Colon (tissue), 2 donors: ENCODE measurements around the gene ARF4.

Source experiments
- FAIRE-seq: peaks from 2 replicates; lab custom pipeline; 2012; peaks lifted over from hg19 to GRCh38; lab: Jason Lieb, UNC
- donor health status: control.
- donor health status: control.

Gene ARF4

GRCh38 chr3:57577801-57578200 is 19.3 kb downstream of the ARF4 start:
- FAIRE-seq = no peak

GRCh38 chr3:57575966-57576626 is 21.0 kb downstream of the ARF4 start:
- no peak for FAIRE-seq

GRCh38 chr3:57572096-57572495 is 25.0 kb downstream of the ARF4 start:
- FAIRE-seq = no peak

- no peak for FAIRE-seq
Measured at GRCh38 chr3:57570878-57571277, 26.3 kb downstream of the ARF4 start.

- FAIRE-seq = no peak
Measured at GRCh38 chr3:57569859-57570450, 27.2 kb downstream of the ARF4 start.

DNA sequence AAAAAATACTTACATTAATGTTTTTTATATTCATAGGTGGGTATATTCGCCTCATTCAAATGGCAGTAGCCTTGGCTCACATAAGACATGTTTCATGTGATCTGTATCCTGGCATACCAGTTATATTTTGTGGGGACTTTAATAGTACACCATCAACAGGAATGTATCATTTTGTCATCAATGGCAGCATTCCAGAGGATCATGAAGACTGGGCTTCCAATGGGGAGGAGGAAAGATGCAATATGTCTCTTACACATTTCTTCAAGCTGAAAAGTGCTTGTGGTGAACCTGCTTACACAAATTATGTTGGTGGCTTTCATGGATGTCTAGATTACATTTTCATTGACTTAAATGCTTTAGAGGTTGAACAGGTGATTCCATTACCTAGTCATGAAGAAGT is 37.6 kb downstream of the ARF4 start:
- FAIRE-seq = no peak

- no peak for FAIRE-seq
Measured at GRCh38 chr3:57557085-57557537, 40.0 kb downstream of the ARF4 start.

DNA sequence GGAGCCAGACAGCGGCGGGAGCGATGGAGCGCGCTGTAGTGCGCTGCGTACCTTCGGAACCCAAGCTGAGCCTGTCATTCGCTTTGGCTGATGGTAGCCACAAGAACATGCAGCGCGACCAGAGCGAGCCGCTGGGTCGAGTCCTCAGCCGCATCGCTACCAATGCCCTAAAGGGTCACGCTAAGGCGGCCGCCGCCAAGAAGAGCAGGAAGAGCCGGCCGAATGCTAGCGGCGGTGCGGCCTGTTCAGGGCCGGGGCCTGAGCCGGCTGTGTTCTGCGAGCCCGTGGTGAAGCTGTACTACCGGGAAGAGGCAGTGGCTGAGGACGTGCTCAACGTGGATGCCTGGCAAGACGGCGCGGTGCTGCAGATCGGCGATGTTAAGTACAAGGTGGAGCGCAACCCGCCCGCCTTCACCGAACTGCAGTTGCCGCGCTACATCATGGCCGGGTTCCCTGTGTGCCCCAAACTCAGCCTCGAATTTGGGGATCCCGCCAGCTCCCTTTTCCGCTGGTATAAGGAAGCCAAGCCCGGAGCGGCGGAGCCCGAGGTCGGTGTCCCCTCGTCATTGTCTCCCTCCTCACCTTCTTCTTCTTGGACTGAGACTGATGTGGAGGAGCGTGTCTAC is 40.6 kb downstream of the ARF4 start:
- FAIRE-seq = no peak

- no peak for FAIRE-seq
Measured at GRCh38 chr3:57555738-57556458, 41.2 kb downstream of the ARF4 start, which contains the start of gene PDE12. Gene PDE12 (plus strand): TSS chr3:57556274. CDS start chr3:57556380, 106 bp downstream.

DNA sequence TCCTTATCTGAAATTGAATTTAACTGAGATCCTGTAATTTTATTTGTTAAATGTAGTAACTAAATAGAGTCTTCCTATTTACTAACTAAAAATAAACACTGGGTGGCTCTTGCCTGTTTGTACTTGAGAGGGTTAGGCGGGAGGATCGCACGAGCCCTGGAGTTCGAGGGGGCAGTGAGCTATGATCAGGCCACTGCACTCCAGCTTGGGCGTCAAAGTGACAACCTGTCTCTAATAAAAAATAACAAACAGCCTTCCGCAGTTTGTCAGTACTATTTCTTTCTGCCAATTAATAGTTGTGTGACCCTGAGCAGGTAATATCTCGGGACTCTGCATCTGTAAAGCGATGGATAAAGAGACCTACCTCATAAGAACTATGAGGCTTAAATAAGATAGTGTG is 41.8 kb downstream of the ARF4 start:
- FAIRE-seq = no peak

DNA sequence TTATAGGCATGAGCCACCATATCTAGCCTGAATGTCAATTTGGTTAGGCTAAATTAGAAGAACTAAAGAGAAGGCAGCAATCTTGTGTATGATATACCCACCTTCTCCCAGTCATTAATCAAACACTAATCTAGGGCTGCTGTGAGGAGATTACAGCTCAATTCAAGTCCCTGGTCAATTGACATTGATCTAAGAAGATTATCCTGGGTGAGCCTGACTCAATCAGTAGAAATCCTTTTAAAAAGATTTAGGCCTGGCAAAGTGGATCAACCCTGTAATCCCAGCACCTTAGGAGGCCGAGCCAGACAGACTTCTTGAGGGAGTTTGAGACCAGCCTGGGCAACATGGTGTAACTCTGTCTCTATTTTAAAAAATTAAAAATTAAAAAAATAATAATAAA is 50.5 kb downstream of the ARF4 start:
- FAIRE-seq = no peak

DNA sequence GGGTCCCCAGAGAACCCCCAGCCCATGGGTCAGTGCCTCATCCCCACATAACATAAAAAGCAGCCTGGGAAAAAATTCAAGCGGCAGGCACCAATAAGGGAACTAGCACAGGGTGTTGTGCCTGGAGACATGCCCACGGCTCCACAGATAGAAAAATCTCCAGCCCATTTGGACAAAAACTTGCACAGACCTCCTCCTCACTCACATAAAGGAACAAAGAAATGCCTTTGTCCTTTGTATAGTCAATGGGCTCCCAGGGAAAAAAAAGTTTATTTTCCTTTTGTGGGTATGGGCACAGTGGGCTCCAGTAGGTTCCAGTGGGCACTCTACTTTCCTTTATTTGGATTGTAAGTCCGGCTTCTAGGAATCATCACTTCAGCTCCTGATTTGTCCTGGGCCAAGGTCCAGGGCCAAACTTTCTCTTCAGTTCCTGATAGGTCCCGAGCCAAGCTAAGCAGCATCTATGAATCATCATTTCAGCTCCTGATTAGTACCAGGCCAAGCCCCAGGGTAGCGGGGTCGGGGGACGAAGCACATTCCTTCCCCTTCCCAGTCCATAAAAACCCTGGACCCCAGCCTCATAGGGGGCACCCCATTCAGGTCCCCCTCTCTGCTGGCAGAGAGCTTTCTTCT is 51.4 kb downstream of the ARF4 start:
- no peak for FAIRE-seq

- no peak for FAIRE-seq
Measured at GRCh38 chr3:57544181-57545125, 52.7 kb downstream of the ARF4 start, which contains the start of gene DNAH12. Gene DNAH12 (minus strand): TSS chr3:57544344. CDS start chr3:57542870, 1,474 bp downstream.

DNA sequence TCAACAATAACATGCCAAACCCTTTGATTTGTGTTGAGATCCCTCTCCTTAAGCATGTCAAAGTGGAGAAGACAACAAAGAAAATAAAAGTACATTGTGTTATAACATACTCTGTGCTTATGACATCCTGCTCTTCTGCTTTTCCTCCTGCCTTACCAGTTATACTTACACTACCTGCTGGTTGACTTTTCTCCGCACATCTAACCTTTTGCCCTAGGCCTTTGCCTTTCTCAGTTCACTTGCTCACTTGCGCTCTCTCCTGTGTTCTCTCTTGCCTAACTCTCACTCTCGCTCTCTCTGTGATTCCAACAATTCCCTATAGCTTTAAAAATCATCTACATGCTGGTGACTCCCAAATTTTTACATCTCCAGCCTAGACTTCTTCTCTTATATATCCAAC is 58.7 kb downstream of the ARF4 start:
- FAIRE-seq = no peak

GRCh38 chr3:57530071-57530608 is 67.0 kb downstream of the ARF4 start:
- FAIRE-seq = peak; percentile 28
